ENCODE data around the gene NPBWR2.

Gene NPBWR2

DNA sequence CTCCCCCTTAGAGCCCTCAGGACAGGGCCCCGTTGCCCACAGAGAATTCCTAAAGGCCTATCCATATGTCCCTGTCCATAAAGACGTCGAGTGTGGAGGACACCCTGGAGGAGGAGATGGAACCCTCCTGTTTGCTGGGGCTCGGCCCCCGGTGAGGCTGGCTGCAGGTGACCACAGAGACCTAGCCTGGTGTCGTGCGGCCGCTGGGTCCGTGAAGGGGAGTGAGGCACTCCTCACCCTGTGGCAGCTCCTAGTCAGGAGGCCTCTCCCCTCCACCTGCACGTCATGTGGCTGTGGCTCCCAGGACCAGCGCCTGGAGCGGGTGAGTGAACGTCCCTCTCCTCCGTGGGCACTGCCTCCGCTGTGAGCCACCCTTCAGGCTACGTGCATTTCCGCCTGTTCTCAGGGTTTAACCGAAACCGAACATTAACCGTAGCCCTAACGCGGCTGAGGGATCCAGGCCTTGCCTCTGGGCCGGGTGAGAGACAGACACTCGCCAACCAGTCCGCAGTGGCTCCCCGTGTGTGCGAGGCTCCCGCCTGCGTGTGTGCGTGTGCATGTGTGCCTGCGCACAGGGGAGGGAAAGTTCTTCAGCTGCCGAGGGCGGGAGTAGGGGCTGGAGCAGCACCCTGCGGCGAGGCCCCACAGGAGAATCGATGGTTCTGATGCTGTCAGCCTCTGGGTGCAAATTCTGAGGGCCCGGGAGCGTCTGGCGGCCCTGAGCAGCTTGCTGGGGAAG is 50.3 kb downstream of the NPBWR2 start:
- DNase-seq (ENCODE audit: low read depth in 2 of 2) = no peak

DNA sequence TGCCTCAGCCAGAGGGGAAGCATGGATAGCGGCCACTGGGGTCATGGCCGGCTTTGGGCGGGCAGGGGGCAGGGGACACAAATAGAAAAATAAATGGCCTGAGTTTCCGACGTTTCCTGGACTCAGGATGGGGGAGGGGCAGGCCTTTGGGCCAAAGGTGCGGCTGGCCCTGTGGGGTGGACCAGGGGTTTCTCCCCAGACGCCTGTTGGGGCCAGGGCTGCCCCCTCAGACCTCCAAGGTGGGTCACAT is 50.8 kb downstream of the NPBWR2 start:
- DNase-seq (ENCODE audit: low read depth in 2 of 2) = no peak

DNA sequence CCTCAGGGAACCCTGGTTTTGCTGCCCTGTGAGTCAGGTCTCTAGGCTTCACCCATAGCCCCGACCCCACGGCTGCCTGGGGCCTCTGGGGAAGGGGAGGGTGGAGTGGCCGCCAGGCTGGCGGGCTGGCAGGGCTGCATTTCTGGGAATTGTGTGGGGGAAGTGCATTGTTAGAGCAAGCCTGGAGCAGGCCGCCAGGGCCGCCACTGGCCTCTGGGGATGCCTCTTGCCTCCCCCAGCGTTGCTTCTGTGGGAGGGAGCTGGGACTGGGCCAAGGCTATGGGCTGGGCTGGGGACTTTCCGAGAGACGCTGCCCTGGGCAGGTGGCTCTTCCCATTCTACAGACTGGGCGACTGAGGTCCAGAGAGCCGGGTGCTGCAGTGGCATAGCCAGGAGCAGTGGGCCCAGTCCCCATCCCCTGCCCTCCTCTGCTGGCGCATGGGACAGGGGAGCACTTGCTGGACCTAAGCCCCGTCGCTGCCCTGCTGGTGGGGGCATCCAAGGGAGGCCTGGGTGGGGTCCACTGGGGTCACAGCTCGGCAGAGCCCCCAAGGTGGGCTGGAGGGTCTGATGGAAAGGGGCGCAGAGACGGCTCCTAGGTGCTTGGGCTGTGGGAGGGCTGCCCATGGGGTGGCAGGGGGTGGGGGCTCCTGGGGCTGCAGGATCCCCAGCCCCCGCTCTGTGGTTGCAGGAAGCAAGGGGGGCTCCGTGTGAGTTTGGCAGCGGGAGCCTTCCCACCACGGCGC is 51.3 kb downstream of the NPBWR2 start:
- no peak for DNase-seq (ENCODE audit: low read depth in 2 of 2)

- DNase-seq (ENCODE audit: low read depth in 2 of 2) = no peak
These were observed 51.9 kb downstream of the NPBWR2 start for GRCh38 chr20:64055396-64055892.

- DNase-seq (ENCODE audit: low read depth in 2 of 2) = no peak
These were observed 53.3 kb downstream of the NPBWR2 start for GRCh38 chr20:64053841-64054661.

All from stimulated activated CD8-positive, alpha-beta memory T cell treated with anti-CD3 and anti-CD28 coated beads, Interleukin-2, amount 100 ng/mL, for 1 hour (primary cell).